Psoas muscle (tissue), 8 donors: ENCODE data around the gene RGS1. TPM values are rescaled to one million over a fixed set of nuclear protein-coding genes. Genes with fewer than 3 reads are reported as not detected.

ENCODE experiments used
- ATAC-seq, 4 donors: fragments of 200-7000 bp; cut with Tn5 transposase; one replicate each; pipeline ENCODE4 v1.9.1; 2020; ENCODE audit warnings: moderate library complexity in 3 of 4, mild to moderate bottlenecking in 2 of 4
- DNase-seq, 2 donors: peaks; one replicate each; pipeline ENCODE4 v3.0.0-alpha.2; 2020
- H3K27ac ChIP-seq: fragments of 200-600 bp; one replicate; pipeline ENCODE4 v1.8.0; 2022
- H3K27me3 ChIP-seq, 3 donors: fragments of 200-600 bp in 1 of 3; one replicate each; pipeline versions ENCODE4 v1.6.1 to v1.8.0; 2013 to 2022; ENCODE audit warnings: low read length in 2 of 3, mild to moderate bottlenecking in 2 of 3, moderate library complexity in 1 of 3; ENCODE audit not compliant: insufficient read depth in 3 of 3
- H3K36me3 ChIP-seq, 2 donors: fragments of 200-600 bp in 1 of 2; one replicate each; pipeline versions ENCODE4 v1.6.1 to v1.8.0; 2013 to 2022; ENCODE audit warnings: low read depth in 1 of 2, mild to moderate bottlenecking in 1 of 2, moderate library complexity in 1 of 2; ENCODE audit not compliant: insufficient read depth in 1 of 2
- H3K4me1 ChIP-seq: fragments of 200-600 bp; one replicate; pipeline ENCODE4 v1.8.0; 2022
- H3K4me3 ChIP-seq: fragments of 200-600 bp; one replicate; pipeline ENCODE4 v1.8.0; 2022; ENCODE audit warnings: mild to moderate bottlenecking
- H3K9me3 ChIP-seq: fragments of 200-600 bp; one replicate; pipeline ENCODE4 v1.8.0; 2022
- WGBS, 3 donors: extraction: QIAGEN DNeasy Blood & Tissue Kit; methylation state at CpG; one replicate each; pipeline versions ENCODE4 v1.1.6 to v1.1.7; 2013; 5-methylcytosine and 5-hydroxymethylcytosine counted together
- intact Hi-C, 2 donors: fragments of 100-400 bp; cut with DNase I; formaldehyde crosslinking; loops; one replicate each; pipeline versions ENCODE4 v1.11.0 to v1.14.2; 2022
- polyA plus RNA-seq, 3 donors: library from polyadenylated mRNA; stranded (reverse); fragments of 200-250 nt; gene quantifications; one replicate each; pipeline ENCODE4 v1.2.3, GENCODE V29; 2013
- total RNA-seq, 4 donors: library from RNA; stranded (reverse); fragmentation: NEBNext Ultra II Directional in 2 of 4; extraction: Animal tissue kit (Norgen Biotek cat#: 25700) in 2 of 4; gene quantifications; one replicate each; pipeline versions ENCODE4 v1.2.1 to v1.2.4, GENCODE V29; 2021 to 2023
- TF ChIP-seq, protein P1 (sequence below): fragments of 200-600 bp; IDR thresholded peaks from one replicate; pipeline ENCODE4 v1.8.0; 2022; ENCODE audit warnings: antibody characterized with exemption
- donor health status: healthy with polysubstance abuse.
- donor health status: DM: no; HTN: no; CAD: no; lungs with moderate emphysema.
- donor health status: Bipolar disorder and iron deficiency.
- donor health status: healthy.
- donor health status: DM: yes; HTN: yes; CAD: no.
- donor health status: DM: no; HTN: no; CAD: no.
- donor health status: DM: no; HTN: no; CAD: no.
- donor health status: DM: yes; HTN: yes; CAD: no.

Gene RGS1
- total and polyA plus RNA-seq, 7 donors, result 0.06 to 1.7 (median 1.3) TPM

DNA sequence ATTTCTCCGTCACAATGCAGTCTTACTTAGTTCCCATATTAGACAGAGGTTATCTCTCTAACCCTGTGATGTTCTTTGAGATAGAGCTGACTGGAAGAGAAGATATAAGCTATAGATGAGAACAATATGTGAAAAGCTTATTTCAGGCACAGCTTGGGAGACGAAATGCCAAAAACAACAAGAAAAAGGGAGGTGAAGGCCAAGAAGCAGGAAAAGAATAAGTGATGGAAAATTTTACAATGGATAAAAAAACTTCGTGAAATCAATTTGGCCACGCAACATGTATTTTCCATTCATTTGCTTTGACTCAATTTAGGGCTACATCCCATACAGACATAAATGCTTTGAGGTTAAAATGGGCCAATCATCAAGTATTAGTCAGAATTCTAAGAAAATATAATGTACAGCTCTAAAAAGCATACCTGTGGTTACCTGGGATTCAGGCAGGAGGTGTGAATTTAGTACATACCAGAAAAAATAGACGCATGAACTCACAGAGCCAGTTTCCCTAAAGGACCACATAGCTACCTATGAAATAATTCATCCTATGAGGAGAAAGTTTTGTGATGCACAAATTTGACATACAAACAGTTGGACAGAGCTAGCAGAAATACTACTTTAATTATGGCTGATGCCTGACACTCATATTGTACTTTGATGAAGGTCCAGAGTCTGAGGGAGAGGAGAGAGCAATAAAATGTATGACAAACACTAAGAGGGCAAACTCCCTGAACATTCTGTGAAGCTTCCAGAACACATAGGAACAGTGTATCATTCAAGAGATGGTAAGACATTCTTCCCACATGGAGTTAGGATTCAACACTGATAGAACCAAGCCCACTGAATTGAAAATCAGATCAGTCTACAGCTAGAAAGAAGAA is 12.1 kb downstream of the RGS1 start:
- H3K9me3 ChIP-seq, result no peaks in the 10 kb centered on the region
- ATAC-seq (no peak), DNase-seq (no peak)
- H3K27me3 ChIP-seq, result no peaks in the 10 kb centered on the region
- no peaks in the 10 kb centered on the region for H3K36me3 ChIP-seq
- WGBS, 3 donors, result 83% methylated on average over 5 of the region's 5 CpGs
- H3K27ac ChIP-seq, result no peak overlapping the region
- intact Hi-C loops, result no loop called here
- TF ChIP-seq, protein P1, sequence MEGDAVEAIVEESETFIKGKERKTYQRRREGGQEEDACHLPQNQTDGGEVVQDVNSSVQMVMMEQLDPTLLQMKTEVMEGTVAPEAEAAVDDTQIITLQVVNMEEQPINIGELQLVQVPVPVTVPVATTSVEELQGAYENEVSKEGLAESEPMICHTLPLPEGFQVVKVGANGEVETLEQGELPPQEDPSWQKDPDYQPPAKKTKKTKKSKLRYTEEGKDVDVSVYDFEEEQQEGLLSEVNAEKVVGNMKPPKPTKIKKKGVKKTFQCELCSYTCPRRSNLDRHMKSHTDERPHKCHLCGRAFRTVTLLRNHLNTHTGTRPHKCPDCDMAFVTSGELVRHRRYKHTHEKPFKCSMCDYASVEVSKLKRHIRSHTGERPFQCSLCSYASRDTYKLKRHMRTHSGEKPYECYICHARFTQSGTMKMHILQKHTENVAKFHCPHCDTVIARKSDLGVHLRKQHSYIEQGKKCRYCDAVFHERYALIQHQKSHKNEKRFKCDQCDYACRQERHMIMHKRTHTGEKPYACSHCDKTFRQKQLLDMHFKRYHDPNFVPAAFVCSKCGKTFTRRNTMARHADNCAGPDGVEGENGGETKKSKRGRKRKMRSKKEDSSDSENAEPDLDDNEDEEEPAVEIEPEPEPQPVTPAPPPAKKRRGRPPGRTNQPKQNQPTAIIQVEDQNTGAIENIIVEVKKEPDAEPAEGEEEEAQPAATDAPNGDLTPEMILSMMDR, result no peak
- H3K4me1 ChIP-seq, result no peaks in the 10 kb centered on the region
- no peak overlapping the region for H3K4me3 ChIP-seq

DNA sequence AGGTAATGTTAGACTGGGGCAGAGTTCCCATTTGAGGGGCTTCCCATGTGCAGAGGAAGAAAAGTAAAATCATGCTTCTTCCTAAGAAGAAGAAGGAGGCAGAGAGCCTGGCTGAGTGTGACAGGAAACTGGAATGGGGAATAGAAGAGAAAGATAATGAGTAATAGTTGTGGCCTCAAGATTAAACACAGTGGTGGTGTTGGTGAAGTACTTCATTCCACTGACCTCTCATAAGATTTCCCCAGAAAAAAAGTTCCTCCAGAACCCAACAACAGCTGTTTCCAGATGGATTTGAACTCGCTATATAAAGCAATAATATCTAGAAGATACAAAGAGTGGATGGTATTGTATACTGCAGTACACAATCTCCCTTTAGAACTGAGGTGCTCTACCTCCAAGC is 13.0 kb downstream of the RGS1 start:
- H3K4me3 ChIP-seq, result no peak overlapping the region
- ATAC-seq (no peak), DNase-seq (no peak)
- H3K27ac ChIP-seq, result no peak overlapping the region
- WGBS, 3 donors, result 63 to 83% (median 68%) methylated on average over 1 of the region's 1 CpG
- TF ChIP-seq, protein P1, result no peak
- H3K27me3 ChIP-seq, result no peaks in the 10 kb centered on the region
- H3K9me3 ChIP-seq, result no peaks in the 10 kb centered on the region
- no peaks in the 10 kb centered on the region for H3K36me3 ChIP-seq
- no peaks in the 10 kb centered on the region for H3K4me1 ChIP-seq
- intact Hi-C loops, result no loop called here

DNA sequence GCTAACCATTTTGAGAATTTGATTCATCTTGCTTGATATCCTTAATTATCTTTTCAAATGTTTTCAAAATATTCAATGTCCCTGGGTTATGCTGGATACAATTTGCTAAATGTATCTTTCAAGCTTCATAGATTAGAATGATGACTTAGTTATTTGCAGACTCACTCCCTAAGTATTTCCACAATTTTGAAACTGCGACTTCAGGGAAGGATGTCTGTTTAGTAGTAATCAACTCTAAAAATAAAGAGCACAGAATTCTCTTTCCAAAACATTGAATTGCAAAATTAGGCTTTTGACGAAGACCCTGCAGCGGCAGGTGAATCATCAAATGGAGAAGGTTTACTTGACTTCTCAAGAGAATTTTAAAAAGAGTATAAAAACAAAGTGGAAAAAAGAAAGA is 14.2 kb downstream of the RGS1 start:
- DNase-seq, result no peak
- no peaks in the 10 kb centered on the region for H3K27me3 ChIP-seq
- H3K36me3 ChIP-seq, result no peaks in the 10 kb centered on the region
- 91 to 95% (median 92%) methylated on average over 3 of the region's 3 CpGs for WGBS, 3 donors
- H3K4me3 ChIP-seq, result no peak overlapping the region
- no peak overlapping the region for H3K27ac ChIP-seq
- H3K9me3 ChIP-seq, result no peaks in the 10 kb centered on the region
- H3K4me1 ChIP-seq, result no peaks in the 10 kb centered on the region
- TF ChIP-seq, protein P1, result no peak
- intact Hi-C loops, result no loop called here
- no peak for ATAC-seq

DNA sequence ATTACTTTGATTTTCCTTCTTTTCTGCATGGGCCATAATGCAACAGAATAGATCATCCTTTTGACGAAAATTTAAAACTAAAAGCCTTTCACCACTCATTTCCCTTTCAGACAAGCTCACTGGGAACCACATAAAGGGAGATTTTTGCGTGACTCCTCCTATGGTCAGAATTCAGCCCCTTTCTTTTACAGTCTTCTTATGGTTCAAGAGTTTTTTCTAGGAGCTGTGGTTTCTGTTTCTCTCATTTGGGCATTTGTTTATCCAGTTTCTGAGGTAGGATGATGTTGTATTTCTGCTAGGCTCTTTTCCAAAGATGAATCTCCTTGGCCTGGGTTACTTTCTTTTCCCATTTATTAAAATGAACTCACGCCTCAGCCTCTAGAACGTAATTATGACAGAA is 16.9 kb downstream of the RGS1 start:
- DNase-seq, result no peak
- H3K27me3 ChIP-seq, result no peaks in the 10 kb centered on the region
- H3K4me1 ChIP-seq, result no peaks in the 10 kb centered on the region
- ATAC-seq, result no peak
- H3K27ac ChIP-seq, result no peak overlapping the region
- WGBS, 3 donors, result 60 to 75% (median 71%) methylated on average over 4 of the region's 4 CpGs
- intact Hi-C loops, result no loop called here
- no peaks in the 10 kb centered on the region for H3K36me3 ChIP-seq
- H3K4me3 ChIP-seq, result no peak overlapping the region
- H3K9me3 ChIP-seq, result no peaks in the 10 kb centered on the region
- TF ChIP-seq, protein P1, result no peak
